Measurements from ENCODE around the gene CEP128.

The CEP128 gene

DNA sequence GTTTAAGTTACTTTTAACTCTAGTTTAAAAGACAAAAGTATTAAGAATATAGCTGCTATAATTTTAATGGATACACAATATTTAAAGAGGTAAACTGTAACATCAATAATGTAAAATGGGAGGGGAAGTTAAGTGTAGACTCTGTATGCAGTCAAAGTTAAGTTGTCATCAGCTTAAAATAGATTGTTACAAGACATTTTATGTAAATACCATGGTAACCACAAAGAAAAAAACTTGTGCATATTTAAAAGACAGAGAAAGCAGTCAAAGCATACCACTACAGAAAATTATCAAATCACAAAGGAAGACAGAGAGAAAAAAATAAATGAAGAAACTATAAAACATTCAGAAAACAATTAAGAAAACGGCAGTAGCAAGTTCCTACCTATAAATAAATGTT, 73.3 kb downstream of the CEP128 start:
- no peak for DNase-seq

DNA sequence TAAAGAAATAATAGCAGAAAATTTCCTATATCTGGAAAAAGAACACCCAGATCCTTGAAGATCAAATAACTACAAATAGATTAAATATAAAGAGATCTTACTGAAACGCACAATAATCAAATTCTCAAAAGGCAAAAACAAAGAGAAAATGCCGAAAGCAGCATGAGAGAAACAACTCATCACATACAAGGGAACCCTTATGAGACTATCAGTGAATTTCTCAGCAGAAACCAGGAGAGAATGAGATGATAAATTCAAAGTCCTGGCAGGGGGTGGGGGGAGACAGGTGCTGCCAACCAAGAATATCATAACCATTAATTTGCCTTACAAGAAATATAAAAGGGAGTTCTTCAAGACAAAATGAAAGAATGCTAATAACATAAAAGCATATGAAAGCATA, 73.7 kb downstream of the CEP128 start:
- no peak for DNase-seq

DNA sequence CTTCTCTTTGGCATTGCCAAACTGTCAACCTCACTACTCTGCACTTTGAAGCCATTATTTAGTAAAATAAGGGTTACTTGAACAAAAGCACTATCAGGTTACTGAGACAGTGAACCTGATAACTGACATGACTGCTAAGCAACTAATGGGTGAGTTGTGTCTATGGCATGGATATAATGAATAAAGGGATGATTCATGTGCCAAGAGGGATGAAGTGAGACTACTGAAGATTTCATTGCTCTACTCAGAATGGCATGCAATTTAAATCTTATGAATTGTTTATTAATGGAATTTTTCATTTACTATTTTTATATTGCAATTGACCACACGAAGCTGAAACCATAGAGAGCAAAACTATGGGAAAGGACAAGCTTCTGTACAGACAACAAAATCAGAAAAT, 74.4 kb downstream of the CEP128 start:
- DNase-seq, result no peak

DNA sequence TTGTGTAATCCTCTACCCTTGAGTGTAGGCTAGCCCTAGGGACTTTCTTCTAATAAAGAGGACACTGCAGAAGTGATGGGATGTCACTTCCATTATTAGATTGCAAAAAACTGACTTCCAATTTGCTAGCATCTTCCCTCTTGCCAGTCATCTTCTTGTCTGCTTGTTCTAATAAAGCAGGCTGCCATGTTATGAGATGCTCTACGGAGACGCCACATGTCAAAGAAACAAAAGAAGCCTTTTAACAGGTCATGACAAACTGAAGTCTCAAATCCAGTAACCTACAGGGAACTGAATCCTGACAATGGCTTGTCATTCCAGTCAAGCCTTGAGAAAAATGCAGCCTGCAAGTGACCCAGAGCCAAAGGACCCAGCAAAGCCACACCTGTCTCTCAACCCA, 76.0 kb downstream of the CEP128 start:
- DNase-seq, result no peak

GRCh38 chr14:80862983-80863382, 78.6 kb downstream of the CEP128 start:
- no peak for DNase-seq

DNA sequence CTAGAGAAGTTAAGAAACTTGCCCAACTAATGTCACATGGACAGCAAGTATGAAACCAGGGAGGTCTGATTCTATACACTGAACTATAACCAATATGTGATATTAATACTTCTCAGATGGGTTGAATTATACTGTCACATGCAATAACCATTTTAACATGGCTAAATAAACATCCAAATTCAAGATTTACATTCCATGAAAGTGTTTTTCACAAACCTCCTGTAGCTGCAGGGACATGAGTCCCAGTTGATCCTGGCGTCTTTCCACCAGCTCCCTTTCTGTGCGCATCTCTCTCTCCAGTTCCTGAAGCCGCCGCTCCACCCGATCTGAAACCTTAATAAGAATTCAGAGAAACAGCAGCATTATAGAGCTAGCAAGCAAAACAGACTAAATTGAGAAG, 79.0 kb downstream of the CEP128 start:
- DNase-seq, result no peak

GRCh38 chr14:80850197-80850814, 91.2 kb downstream of the CEP128 start:
- no peak for DNase-seq

GRCh38 chr14:80847070-80847469, 94.5 kb downstream of the CEP128 start:
- no peak for DNase-seq

DNA sequence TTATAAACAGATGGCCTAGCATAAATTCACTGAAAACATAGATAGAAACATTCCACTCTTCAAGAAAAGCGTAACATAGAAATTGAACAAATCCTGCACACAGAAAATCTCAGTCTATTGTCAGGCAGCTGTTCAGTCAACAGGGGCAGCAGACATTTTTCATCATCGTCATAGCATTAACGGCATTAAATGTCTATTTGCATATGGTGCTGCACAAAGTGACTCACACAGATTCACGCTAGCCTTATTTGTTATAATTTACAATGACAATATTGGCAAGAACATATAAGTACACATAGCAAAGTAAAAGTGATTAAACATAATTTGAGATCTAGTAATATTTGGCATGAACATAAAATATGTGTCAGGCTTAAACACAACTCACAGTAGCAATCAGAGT, 95.7 kb downstream of the CEP128 start:
- no peak for DNase-seq

- no peak for DNase-seq
These were observed 96.7 kb downstream of the CEP128 start for GRCh38 chr14:80844872-80845271.

DNA sequence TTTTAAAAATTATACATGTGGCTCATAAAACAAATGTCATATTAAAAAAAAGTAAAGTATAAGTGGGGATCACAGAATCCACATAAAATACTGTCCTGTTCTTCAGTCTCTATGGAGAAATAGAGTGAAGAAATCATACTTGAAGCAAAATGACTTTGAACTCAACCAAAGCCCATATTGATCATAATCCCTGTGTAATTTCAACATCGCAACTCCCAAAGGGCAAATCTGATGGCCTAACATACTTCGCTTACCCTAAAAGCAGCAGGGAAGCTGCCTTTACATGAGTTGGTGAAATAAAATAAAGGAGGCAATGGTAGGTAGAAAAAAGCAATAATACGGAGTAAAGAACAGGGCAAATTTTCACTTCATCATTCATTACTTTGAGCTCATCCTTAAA, 101.8 kb downstream of the CEP128 start:
- no peak for DNase-seq

- DNase-seq, result no peak
These were observed 131.9 kb downstream of the CEP128 start for GRCh38 chr14:80809663-80810062.

GRCh38 chr14:80805136-80805535, 136.4 kb downstream of the CEP128 start:
- no peak for DNase-seq

DNA sequence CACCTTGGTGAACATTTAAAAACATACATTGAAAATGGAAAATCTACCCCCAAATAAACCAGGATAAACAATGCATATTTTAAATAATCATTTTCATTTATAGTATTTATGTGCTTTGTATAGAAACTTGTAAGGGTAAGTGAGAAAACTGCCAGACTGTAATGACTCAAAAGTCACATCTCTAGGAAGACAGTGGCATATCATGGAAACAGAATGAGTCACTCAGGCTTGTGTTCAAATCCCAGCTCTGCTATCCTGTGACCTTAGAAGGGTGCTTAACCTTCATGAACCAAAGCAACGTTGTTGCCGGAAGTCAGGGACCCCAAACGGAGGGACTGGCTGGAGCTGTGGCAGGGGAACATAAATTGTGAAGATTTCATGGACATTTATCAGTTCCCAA, 142.7 kb downstream of the CEP128 start:
- no peak for DNase-seq

- DNase-seq, result no peak
These were observed 143.3 kb downstream of the CEP128 start for GRCh38 chr14:80798211-80798610.

DNA sequence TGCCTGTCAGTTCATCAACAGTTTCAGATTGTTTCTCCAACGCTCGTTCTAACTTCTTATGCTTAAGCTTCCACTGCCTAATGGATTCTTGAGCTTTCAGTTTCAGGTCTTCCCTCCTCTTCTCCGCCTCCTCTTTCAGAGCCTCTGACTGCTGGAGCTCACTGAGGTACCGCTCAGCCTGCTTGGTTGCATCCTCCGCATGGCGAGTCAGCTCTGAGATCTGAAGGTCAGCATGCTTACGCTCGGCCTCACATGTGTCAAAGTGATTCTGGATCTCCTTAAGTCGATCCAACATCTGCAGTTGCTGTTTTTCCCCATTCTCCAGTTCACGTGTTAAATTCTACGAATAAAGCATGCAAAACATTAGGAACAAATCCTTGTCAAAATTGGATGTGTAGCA, 148.8 kb downstream of the CEP128 start:
- no peak for DNase-seq

DNA sequence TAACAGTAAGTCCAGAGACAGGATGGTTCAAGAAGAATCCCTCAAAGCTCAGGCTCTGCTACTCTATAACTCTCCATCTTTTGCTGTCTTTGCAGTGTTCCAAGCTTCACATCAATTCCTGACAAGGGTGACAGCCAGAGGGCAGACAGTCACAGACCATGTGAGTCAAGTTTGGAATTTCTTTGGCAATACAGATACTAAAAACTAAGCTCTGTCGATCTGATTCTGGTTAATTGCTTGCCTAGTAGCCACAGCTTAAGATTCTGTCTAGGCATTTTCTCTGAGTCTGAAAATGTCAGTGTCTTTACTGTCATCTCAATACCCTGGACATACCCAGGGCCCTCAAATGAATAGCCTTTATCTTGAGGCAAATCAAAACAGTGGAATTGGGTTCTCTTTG, 153.7 kb downstream of the CEP128 start:
- DNase-seq, result no peak

GRCh38 chr14:80784820-80785219, 156.7 kb downstream of the CEP128 start:
- DNase-seq, result no peak

DNA sequence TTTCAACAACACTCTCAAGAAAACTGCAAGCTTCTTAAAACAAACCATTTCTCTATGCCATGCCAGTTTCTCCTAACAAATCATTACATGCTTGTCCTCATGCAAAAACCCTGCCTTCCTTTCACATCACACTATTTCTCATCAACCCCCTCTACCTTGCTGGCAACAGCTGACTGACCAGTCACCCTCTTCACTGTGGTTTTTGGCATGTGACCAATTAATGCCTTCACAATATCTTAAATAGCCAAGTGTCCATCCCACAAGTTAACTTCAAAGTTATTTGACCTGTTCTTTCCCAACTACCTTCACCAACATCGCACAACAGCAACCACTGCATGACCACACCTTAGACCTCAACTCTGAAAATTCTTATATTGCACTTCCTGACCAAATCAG, 159.6 kb downstream of the CEP128 start:
- no peak for DNase-seq

DNA sequence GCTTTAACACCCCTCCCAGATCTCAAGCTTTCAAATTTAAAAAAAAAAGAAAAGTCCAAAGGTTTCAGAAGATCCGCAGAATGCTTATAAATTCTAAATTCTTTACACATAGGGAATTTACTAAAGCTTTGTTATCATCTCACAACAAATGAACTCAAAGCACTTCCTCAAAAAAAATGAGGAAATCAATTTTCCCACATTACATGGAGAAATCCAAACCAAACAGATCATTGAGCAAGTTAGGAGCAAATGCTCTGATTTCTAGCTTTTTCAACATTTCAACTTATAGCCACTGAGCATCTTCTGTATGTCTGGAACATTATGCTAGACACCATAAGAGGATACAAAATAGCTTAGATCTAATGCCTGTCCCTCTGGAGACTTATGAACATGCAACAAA, 161.0 kb downstream of the CEP128 start:
- no peak for DNase-seq

GRCh38 chr14:80776657-80777056, 164.9 kb downstream of the CEP128 start:
- DNase-seq, result no peak

DNA sequence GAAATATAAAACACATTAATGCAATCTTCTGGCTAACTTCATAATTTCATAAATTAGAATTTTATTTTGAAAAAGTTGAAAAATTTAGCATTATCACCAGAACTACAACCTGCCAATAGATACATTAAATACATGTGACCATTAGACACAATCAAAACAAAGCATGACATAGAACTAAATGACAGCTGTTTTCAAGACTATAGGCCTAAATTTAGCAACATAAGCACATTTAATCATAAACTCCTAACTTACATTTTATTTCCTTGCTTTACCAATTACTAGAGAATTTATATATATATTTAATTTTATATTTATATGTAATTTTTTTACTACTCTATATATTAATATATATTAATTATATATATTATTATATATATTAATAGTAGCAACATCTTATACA, 165.4 kb downstream of the CEP128 start:
- DNase-seq, result no peak

- DNase-seq, result no peak
These were observed 169.0 kb downstream of the CEP128 start for GRCh38 chr14:80772504-80772903.

DNA sequence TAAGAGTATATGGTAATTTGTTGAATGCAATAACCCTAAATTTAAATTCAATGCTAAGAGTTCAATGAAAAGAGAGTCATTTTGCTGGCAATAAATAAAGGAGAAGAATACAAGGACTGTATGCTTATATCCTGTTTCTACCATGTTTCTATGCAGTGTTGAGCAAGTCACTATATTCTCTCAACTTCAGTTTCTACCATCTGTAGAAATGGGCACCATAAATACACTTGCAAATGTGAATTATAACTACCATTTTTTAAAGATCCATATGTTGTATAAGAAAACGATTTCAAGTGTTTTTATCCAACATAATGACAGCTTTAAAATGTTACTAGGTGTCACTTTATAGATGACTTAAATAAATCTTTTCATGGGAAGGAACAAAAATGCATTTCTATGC, 170.3 kb downstream of the CEP128 start:
- no peak for DNase-seq

DNA sequence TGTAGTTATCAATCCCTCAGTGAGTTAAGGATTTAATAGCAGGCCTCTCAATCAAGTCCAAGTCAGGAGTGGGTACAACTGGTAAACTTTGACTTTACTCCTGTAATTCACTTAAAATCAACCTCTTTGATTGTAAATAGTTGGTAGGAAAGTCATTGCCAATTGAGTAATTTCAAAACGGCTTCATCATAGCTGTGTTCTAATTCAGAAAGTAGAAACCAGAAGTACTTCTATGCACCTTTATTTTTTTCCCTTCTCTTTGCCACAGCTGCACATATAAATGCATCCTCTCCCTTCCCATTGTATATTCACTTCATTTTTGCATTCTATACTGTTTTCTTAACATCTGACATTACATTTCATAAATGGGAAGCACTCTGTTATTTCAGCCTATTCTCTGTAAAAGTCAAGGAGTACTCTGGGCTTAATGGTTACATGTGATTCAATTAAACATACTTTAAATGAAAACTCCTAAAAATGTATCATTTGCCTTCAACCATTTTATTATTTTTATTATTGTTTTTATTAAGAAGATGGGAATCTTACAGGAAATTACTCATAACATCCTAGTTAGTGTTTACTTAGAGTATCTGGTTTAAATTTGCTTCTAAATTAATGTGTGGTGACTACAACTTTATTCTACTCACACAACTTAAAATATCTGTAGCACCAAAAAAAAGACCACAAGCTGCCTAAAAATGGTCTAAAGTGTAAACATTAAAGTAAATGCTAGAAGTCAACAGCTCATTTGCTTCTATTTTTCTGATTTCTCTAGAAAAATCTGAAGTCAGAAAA, 171.2 kb downstream of the CEP128 start:
- no peak for DNase-seq
